NK-92 treated with Interleukin-12 subunit alpha and Interleukin-12 subunit beta, amount 100 ng/mL, for 24 hours (cell line): ENCODE data around the gene YEATS2.
"Not testable (repeated sequence)": the region's sequence is repeated elsewhere in the genome, so short reads cannot be mapped to it uniquely, and the experiment has no call there.

Experiments used
- DNase-seq: peaks from one replicate; lab custom pipeline; 2025; lab: John Stamatoyannopoulos, UW

The YEATS2 gene

DNA sequence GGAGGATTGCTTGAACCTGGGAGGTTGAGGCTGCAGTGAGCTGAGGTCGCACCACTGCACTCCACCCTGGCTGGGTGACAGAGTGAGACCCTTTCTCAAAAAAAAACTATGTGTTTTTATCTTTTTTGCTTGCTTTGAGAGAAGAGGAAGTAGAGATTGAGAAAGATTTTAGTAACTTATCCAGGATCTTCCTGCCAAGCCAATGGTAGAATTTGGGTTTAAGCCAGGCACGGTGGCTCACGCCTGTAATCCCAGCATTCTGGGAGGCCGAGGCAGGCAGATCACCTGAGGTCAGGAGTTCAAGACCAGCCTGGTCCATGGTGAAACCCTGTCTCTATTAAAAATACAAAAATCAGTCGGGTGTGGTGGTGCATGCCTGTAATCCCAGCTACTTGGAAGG, 78.9 kb downstream of the YEATS2 start:
- DNase-seq: not testable (repeated sequence)

DNA sequence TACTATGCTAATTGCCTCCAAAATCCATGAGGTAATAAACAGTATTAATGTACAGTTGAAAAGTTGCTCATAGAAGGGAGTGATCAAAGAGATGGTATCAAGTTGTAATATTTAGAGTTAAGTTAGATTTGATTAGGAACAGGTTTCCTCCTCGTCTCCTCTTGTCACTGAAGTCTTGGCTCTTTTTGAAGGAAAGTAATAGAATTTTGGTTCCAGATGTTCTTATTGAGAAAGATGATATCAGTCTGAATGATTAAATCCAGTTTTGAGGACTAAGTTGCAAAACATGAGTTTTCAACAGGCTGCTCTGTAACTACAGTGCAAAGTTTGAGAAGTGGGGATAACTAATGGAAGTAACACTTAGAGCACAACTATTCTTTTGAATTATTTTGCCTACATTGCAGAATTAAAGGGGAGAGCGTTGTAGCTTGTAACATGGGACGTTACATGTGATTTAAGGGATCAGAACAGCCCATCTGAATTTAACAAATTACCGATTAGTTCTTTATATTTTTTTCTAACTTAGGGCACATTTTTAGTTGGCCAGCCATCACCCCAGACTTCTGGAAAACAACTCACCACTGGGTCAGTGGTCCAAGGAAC, 79.5 kb downstream of the YEATS2 start:
- no peak for DNase-seq

DNA sequence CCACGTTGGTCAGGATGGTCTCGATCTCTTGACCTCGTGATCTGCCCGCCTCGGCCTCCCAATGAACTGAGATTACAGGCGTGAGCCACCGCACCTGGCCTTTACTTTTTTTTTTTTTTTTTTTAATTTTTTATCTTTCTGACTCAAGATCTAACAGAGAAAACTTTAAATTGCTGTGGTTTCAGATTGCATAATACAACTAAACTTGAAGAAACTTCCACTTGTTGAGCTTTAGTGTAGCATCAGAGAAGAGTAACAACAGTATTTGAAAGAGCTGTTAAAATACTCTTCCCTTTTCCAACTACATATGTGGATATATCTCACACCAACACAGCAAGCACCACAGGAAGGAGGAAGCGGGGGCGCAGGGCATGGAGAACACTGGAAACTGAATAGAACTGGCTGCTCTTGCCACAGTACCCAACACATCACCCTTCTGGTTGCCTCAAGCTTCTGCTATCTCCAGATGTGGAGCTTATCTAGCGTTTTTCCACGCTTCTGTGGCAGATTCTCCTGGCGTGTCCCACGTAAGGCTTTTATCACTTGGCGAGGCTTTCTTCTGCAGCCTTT, 82.4 kb downstream of the YEATS2 start:
- no peak for DNase-seq

DNA sequence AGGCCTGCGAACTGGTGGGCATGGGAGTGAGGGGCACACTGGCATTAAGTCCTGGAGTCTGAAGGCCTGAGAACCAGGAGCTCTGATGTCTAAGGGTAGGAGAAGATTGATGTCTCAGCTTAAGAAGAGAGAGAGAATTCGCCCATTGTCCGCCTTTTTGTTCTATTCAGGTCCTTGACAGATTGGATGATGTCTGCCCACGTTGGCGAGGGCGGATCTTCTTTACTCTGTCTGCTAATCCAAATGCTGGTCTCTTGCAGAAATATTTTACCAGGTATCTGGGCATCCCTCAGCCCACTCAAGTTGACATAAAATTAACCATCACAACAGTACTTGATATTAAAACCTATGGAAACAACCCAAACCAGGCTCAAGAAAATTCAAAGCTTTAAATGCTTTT, 83.6 kb downstream of the YEATS2 start:
- DNase-seq: no peak

DNA sequence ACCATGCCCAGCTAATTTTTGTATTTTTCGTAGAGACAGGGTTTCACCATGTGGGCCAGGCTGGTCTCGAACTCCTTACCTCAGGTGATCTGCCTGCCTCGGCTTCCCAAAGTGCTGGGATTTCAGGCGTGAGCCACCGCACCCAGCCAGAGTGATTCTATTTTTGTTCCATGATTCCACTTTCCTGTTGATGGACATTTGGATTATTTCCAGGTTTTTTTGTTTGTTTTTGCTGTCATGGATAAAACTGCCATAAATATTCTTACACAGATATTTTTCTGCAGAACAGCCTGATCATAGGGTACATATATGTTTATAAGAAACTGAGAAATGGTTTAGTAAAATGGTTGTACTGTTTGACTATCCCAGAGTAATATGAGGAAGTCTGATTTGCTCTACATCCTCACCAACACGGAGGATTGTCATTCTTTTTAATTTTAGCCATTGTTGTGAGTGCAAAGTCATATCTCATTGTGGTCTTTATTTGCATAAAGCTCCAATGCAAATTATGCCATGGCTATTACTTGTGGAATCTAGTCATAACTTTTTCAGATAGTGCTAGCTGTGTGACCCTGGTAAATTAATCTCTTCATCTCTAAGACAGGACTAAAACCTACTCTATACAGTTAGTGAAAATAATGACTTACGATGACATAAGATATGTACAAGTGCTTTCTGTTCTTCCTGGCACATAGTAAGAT, 85.1 kb downstream of the YEATS2 start:
- DNase-seq: no peak

DNA sequence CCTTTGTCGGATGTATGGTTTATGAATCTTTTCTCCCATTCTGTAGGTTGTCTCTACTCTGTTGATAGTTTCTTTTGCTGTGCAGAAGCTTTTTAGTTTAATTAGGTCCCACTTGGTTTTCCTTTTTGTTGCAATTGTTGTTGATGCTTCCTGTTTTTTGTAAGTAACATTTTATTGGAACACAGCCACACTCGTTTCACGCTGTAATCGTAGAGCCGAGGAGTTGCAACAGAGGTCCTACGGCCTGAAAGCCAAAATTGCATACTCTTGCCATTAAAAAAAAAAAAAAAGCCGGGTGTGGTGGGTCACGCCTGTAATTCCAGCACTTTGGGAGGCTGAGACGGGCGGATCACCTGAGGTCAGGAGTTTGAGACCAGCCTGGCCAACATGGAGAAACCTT, 86.9 kb downstream of the YEATS2 start:
- DNase-seq: not testable (repeated sequence)

DNA sequence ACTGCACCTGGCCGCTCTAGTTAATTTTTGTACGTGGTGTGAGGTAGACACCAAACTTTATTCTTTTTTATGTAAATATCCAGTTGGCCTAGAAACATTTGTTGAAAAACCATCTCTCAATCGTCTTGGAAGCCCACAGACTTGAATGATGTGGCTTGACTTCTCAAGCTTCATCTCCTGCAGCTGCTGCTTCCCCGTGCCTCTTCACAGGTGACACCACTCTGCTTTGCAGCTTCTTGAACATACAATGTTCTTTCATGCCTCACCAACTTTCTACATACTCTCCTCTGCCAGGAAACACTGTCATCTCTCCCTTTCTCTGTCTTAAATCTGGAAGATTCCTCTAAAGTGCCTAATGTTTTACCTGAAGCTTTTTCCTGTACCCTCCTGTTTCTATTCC, 92.2 kb downstream of the YEATS2 start:
- no peak for DNase-seq

DNA sequence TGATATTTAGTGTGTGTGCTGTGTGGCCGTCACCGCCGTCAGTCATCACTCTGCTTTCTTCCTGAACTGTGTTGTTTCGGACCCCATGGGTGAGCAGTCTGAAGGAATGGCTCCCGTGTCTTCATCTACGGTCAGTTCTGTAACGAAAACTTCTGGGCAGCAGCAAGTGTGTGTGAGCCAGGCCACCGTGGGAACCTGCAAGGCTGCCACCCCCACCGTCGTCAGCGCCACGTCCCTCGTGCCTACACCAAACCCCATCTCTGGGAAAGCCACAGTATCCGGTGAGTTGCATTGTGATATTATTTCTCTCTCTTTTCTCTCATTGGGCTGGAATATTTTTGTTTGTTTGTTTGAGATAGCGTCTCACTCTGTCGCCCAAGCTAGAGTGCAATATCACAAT, 93.1 kb downstream of the YEATS2 start:
- DNase-seq: no peak

DNA sequence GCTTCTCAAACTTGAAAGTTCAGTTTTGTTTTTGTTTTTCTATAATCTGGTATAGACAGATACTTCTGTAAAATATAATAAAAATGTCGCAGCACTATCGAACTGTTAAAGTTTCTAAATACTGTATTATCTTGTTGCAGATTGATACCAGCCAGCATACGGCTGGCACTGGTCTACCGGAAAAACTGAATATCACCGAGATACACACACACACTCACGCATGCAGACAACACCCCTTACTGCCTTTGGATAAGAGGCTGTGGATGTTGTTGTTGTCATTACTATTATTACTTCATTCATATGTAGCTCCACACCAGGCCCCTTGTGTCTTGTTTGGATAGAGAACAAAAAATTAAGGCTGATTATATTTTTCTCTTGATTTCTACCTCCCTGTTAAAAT, 95.4 kb downstream of the YEATS2 start:
- DNase-seq: no peak

DNA sequence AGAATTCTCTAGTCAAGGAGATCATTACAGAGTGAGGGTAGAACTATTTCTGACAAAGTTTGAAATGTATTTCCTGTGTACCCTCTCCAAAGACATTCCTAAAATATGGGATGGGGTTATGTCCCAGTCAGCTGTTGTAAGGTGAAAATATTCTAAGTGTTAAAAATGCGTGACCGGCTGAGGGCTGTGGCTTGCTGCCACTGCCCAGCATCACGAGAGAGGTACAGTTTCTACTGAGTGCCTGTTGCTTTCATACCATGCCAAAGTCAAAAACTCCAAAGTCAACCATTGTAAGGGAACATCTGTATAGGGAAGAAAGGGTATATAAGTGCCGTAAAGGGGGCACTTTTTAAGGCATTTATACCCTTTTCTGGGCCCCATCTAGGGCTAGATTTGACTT, 96.9 kb downstream of the YEATS2 start:
- no peak for DNase-seq

DNA sequence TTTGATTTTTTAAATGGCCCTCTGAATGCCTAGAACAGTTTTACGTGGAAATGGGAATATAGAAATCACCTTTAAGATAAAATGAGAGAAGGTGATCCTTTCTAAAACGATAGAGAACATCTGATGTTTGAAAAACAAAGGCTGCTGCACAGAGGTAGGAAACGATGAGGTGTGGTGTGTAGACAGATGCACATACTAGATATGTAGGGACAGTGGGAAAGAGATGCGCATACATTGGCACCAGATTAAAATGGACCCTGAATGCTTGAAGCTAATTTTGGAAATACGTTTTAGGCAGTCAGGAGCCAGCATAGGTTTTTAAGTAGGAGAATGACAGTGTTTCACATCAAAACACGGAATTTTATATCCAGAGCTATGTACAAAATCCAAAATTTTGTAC, 98.8 kb downstream of the YEATS2 start:
- no peak for DNase-seq

DNA sequence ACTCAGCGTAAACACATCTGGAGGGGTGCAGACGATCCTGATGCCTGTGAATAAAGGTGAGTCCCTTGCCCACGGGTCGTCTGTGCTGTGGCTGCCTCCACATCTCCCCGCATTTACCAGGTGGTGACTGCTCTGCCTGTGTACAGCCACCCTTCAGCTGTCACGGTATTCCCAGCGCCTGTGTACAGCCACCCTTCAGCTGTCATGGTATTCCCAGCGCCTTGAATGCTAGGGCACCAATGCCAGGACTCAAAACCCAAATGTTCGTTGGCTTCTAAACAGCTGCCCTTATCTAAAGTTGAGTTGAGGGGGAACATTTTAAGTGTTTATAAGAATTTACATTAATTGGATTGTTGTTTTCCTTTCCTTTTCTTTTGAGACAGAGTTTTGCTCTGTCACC, 100.4 kb downstream of the YEATS2 start:
- no peak for DNase-seq

DNA sequence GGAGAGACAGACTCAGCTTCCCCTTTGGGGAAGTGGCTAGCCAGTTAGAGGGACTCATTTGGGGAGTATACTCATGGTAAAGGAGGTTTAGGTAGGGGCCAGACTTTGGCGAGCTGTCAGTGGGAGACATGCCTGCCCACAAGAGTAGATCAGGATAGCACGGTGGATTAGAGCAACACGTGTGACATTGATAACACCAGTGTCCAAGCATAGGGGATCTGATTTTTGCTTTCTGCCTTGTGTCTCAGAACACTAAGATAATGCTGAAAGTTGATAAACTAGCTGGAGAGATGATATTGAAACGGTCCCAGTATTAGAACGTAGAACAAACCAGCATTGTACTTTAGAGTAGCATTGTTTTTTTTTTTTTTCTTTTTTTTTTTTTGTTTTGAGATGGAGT, 101.9 kb downstream of the YEATS2 start:
- no peak for DNase-seq

DNA sequence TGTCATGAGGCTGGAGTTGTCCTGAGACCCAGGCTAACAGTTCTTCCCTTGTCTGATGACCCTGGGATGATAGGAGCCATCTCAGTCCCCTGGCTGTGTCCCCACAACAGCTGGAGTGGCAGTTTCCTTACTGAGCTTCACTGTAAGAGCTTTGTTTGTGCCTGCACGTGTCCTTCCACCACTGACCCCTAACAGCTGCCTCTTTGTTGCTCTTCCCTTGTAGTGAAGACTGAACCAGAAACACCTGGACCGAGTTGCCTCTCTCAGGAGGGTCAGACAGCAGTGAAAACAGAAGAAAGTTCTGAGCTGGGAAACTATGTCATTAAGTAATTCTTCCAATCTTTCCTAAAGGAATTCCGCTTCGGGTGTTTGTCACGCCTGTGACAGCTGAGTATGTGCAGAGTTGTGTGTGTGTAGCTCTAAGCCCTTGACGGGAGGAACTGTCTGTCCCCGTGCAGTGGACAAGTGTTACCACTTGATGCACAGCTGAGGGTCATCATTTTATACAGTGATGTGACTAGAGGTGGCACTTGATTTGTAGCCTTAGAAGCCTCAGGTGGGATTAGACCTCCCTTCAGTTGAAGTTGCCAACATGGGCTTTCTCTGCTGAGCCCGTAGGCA, 102.8 kb downstream of the YEATS2 start:
- no peak for DNase-seq

DNA sequence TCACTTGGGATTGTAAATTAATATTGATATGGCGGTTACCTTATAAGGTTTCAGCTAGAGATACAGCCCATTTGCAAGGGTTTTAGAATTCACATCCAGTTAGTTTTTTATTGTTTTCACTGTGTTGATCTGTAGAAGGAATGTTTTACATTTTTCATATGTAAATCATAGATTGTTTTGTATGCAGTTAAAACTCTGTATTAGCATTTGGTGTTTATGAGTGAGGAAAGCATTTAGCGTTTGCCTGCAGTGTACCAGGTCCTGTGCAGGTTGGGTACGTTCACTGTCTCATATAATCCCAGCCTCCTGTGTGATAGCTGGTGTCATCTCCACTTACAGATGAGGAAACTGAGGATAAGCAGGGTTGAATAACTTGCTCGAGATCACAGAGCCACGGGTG, 104.0 kb downstream of the YEATS2 start:
- DNase-seq: no peak

DNA sequence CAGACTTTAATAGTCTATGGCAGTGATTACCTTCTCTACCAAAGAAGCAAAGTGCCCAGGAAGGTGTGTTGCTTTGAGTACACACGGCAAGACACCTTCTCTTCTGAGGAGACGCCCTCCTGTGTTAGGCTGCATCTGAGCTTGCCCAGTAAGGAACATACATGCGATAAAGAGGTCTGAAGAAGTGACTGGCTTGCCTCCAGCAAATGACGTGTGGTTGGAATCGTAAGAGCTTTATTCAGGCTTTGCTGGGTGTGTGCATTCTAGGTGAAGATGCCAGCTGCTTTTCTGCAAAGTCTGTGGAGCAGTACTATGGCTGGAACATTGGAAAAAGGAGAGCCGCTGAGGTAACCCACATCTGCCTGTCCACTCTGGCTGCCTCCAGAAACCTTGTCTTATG, 105.4 kb downstream of the YEATS2 start:
- DNase-seq: no peak

DNA sequence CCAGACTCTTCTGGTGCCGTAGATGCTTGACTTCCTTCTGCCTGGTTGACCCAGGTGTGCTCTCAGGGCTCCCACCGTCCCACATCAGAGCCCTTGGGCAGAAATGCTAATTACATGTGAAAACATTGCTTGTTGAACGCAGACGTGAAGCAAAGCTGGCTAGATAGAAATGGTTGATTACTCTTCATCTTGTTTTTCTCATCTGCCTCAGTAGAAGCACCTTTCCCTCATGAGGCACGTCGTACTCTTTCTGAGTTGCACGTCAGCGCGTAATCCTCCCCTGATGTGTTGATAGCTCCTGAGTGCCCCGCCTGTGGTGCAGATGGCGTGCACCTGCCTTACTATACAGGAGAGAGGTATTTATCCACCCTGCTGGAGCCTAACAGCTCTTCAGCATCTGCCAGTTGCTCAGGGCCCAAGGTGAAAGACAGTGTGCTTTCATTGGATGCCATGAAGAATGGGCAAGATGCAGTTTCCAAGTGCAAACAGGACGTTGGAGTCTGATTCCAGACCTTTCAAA, 109.7 kb downstream of the YEATS2 start:
- no peak for DNase-seq

DNA sequence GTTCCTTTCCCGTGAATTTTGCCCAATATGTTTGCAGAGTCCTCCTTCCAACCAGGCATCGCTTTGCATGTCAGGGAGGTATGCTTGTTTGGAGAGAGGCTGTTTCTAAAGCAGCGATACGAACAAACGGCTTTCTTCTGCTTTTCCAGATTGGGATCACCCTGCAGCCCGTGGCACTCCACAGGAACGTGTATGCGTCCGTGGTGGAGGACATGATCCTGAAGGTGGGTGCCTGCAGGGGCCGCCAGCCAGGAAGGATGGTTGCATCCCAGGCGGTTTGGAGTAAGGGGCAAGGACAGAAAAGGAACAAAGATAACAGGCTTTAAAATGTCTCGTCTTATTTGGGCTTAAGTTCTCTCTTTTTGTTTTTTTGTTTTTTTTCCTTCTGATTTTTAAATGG, 110.3 kb downstream of the YEATS2 start:
- no peak for DNase-seq

DNA sequence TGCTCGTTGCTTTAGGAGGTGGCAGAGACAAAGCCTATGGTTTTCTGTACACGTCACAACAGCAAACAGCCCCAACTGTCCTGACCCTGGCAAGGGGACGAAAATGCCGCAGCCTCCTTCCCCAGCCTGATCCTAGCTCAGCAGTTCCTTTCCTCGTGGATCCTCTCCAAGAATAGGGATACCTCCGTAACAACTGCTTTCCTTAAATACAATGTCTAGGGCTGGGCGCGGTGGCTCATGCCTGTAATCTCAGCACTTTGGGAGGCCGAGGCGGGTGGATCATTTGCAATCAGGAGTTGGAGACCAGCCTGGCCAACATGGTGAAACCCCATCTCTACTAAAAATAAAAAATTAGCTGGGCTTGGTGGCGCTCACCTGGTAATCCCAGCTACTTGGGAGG, 110.8 kb downstream of the YEATS2 start:
- no peak for DNase-seq

DNA sequence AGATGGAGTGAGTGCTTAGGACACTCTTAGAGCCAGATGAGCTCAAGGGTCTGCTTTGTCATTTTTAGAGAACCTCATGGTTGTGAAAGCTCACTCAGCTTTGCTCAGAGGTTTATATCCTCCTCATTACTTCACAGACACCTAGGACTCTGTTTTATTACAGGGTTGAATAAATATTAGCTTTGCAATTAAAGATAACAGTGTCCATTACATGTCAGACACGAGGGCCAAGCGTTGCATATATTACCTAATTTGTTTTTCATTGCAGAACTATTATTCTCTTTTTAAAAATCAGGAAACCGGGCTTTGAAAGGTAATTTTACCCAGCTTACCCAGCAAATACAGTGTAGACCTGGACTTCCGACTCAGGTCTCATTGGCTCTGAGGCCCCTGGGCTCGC, 111.7 kb downstream of the YEATS2 start:
- no peak for DNase-seq

DNA sequence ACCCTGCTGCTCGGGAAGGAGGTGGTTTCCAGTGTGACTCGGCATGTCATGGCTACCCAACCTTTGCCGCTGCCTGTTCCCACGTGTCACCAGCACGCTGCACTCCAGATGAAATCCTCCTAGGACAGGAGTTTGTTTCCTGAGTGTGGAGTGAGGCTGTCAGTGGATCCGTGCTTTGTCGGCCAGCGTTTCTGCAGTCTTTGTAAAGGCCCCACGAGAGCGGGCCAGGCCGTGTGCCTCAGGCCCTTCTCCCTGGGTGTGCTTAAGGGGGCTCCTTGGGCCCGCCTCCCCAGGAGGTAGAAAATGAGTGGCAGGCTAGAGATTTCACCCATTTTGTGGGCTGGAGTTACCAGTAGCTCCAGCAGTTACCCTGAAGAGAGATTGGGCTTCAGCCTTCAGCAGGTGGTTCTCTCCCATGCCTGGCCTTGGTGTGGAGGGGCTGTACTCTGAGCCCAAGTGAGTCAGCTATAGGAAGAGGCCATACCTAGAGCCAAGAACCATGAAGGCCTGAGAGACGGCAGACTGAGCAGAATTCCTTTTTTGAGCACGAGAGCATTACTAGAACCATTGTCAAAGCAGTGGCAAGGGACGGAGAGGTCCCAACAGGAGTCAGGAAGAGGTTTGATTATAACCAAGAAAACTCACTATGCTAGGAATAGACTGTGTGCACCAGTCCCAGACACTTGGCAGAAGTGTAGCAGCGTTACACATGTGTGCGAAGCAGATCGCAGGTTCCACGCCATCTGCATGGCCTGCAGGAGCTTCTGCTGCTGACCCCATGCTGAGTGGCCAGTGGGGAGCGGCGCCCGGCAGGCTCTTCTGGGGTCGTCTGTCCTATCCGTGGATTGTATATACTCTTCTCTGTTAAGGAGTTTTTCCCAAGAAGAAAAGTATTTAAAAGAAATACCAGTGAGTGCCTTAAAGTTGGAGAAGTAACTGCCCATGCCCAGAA, 113.3 kb downstream of the YEATS2 start:
- DNase-seq: no peak

DNA sequence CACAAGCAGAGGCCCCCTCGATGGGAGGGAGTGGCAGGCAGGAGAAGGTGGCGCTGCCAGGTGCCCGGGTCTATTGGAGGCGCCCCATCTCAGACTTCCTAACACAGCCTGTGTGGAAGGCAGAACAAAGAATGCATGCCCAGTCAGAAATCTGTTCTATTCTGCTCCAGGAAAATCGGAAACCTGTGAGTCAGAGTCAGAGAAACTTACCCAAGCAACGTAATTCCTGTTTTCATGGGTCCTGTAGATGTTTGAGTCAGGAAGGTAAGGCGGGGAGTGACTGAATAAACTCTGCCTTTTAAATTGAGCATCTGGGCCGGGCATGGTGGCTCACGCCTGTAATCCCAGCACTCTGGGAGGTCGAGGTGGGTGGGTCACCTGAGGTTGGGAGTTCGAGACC, 114.0 kb downstream of the YEATS2 start:
- DNase-seq: no peak
